Measurements from ENCODE around the gene PANK4. TPM values are rescaled to one million over a fixed set of nuclear protein-coding genes. Genes with fewer than 3 reads are reported as not detected.

The PANK4 gene
- total RNA-seq, 2 donors from 2014 or later: 13.7 to 31.3 TPM

DNA sequence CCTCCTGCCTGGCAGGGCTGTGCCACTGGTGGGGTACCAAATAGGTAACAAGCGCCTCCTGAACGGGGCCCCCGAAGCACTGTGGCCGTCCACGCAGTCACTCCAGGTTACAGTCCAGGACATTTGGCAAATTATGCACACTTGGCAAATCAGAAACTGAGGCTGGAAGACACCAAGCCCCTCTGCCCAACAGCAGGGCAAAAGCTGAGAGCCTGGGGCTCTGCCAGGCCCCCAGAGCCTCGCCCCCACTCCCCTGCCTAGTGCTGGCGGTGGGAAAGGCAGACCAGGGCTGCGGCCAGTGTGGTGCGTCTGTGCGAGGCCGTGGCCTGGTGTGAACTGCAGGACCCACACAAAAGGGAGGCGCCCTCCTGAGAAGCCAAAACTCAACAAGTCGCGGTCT lies 9.4 kb downstream of the PANK4 start:
- Histone ChIP-seq H3K4me3 (no peak overlapping the region), H3K9me3 (no peaks in the 10 kb centered on the region), H3K27me3 (no peaks in the 10 kb centered on the region), H3K4me1 (no peaks in the 10 kb centered on the region), H3K36me3 (replicated peaks in 1 of 2; ENCODE audit: insufficient read depth in 1 of 2, low read depth in 2 of 2) (peaks cover 34 to 52% of the 10 kb centered on the region in 2 donors), H3K27ac (no peak overlapping the region)
- TF ChIP-seq POLR2A (IDR thresholded peaks at IDR 0.05): no peak
- TF ChIP-seq, protein P1, sequence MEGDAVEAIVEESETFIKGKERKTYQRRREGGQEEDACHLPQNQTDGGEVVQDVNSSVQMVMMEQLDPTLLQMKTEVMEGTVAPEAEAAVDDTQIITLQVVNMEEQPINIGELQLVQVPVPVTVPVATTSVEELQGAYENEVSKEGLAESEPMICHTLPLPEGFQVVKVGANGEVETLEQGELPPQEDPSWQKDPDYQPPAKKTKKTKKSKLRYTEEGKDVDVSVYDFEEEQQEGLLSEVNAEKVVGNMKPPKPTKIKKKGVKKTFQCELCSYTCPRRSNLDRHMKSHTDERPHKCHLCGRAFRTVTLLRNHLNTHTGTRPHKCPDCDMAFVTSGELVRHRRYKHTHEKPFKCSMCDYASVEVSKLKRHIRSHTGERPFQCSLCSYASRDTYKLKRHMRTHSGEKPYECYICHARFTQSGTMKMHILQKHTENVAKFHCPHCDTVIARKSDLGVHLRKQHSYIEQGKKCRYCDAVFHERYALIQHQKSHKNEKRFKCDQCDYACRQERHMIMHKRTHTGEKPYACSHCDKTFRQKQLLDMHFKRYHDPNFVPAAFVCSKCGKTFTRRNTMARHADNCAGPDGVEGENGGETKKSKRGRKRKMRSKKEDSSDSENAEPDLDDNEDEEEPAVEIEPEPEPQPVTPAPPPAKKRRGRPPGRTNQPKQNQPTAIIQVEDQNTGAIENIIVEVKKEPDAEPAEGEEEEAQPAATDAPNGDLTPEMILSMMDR (IDR thresholded peaks at IDR 0.05): no peak
- intact Hi-C loops (cut with DNase I): no loop called here
- DNase-seq: no peak
- ATAC-seq: no peak
- 90 to 95% methylated on average over 13 to 14 of the region's 14 CpGs for WGBS, 2 donors

- DNase-seq: no peak
- 91 to 98% methylated on average over 10 to 17 of the region's 17 CpGs for WGBS, 2 donors
- TF ChIP-seq POLR2A (IDR thresholded peaks at IDR 0.05): no peak
- TF ChIP-seq, protein P1 (IDR thresholded peaks at IDR 0.05): no peak
- Histone ChIP-seq H3K36me3 (replicated peaks in 1 of 2; ENCODE audit: insufficient read depth in 1 of 2, low read depth in 2 of 2) (peaks cover 34 to 57% of the 10 kb centered on the region in 2 donors), H3K4me1 (no peaks in the 10 kb centered on the region), H3K27me3 (no peaks in the 10 kb centered on the region), H3K9me3 (no peaks in the 10 kb centered on the region), H3K4me3 (no peak overlapping the region), H3K27ac (no peak overlapping the region)
- intact Hi-C loops (cut with DNase I): no loop called here
- no peak for ATAC-seq
Measured at GRCh38 chr1:2516124-2516523, 10.3 kb downstream of the PANK4 start.

DNA sequence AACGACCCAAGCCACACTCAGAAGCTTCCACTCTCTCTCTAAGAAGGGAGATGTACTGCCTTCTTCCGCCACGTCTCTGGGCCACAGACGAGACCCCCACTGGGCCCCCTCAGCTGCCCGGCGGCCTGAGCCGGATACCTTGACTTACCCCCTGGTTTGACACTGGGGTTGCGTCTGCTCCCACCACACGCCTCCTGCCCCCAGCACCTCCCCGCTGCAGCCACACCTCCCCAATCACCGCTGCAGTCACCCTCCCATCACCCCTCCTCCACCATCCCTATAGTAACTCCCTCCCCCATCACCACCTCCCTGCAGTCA lies 10.7 kb downstream of the PANK4 start:
- TF ChIP-seq POLR2A (IDR thresholded peaks at IDR 0.05): no peak
- TF ChIP-seq, protein P1 (IDR thresholded peaks at IDR 0.05): no peak

GRCh38 chr1:2514863-2515762 lies 11.3 kb downstream of the PANK4 start:
- no peak for DNase-seq
- no peak overlapping the region for H3K4me3 ChIP-seq
- no peak for ATAC-seq
- TF ChIP-seq, protein P1 (IDR thresholded peaks at IDR 0.05): no peak
- no peak for TF ChIP-seq POLR2A (IDR thresholded peaks at IDR 0.05)
- intact Hi-C loops (cut with DNase I): no loop called here
- no peaks in the 10 kb centered on the region for H3K9me3 ChIP-seq
- H3K36me3 ChIP-seq (replicated peaks in 1 of 2; ENCODE audit: insufficient read depth in 1 of 2, low read depth in 2 of 2): peaks cover 42 to 58% of the 10 kb centered on the region in 2 donors
- H3K27ac ChIP-seq: no peak overlapping the region
- H3K27me3 ChIP-seq: no peaks in the 10 kb centered on the region
- H3K4me1 ChIP-seq: no peaks in the 10 kb centered on the region
- 93% methylated on average over 24 to 45 of the region's 45 CpGs for WGBS, 2 donors

More for the DNA sequence above, 10.7 kb downstream of the PANK4 start:
- Histone ChIP-seq H3K36me3 (replicated peaks in 1 of 2; ENCODE audit: insufficient read depth in 1 of 2, low read depth in 2 of 2) (peaks cover 36 to 59% of the 10 kb centered on the region in 2 donors), H3K27me3 (no peaks in the 10 kb centered on the region), H3K4me3 (no peak overlapping the region), H3K9me3 (no peaks in the 10 kb centered on the region), H3K4me1 (no peaks in the 10 kb centered on the region), H3K27ac (no peak overlapping the region)
- DNase-seq (no peak), ATAC-seq (no peak)
- intact Hi-C loops (cut with DNase I): no loop called here
- 94 to 95% methylated on average over 11 of the region's 11 CpGs for WGBS, 2 donors

All from body of pancreas (tissue), 4 donors.